GM23338 (cell line): ENCODE results near the gene DNAJC7. TPM values are rescaled to one million over a fixed set of nuclear protein-coding genes. Genes with fewer than 3 reads are reported as not detected.

Experiments used
- ATAC-seq: fragments of 200-7000 bp; cut with Tn5 transposase; 3 replicates; pipeline ENCODE4 v1.9.1; 2020
- DNase-seq: peaks from one replicate; pipeline ENCODE4 v3.0.0-alpha.2; 2015; ENCODE audit warnings: low spot score
- H2AFZ ChIP-seq: fragments of 200-600 bp; sonication (generic); 2 replicates; pipeline ENCODE4 v1.8.0; 2016; ENCODE audit warnings: antibody characterized with exemption, mild to moderate bottlenecking, moderate library complexity
- H3F3A ChIP-seq: fragments of 200-600 bp; sonication (generic); replicated peaks from 2 replicates; pipeline ENCODE4 v1.8.0; 2017; ENCODE audit warnings: antibody characterized with exemption, mixed run types, low read depth
- H3K27ac ChIP-seq: fragments of 200-600 bp; sonication (generic); 2 replicates; pipeline ENCODE4 v1.6.1; 2016; ENCODE audit warnings: low read depth
- H3K27me3 ChIP-seq: fragments of 200-600 bp; sonication (generic); 2 replicates; pipeline ENCODE4 v1.8.0; 2016; ENCODE audit warnings: mild to moderate bottlenecking, mixed run types, moderate library complexity; ENCODE audit not compliant: insufficient read depth
- H3K36me3 ChIP-seq: fragments of 200-600 bp; sonication (generic); 2 replicates; pipeline ENCODE4 v1.8.0; 2016; ENCODE audit warnings: mild to moderate bottlenecking; ENCODE audit not compliant: insufficient read depth
- H3K4me1 ChIP-seq: fragments of 200-600 bp; sonication (generic); 2 replicates; pipeline ENCODE4 v1.8.0; 2016; ENCODE audit warnings: mild to moderate bottlenecking, moderate library complexity; ENCODE audit not compliant: insufficient read depth
- H3K4me2 ChIP-seq: fragments of 200-600 bp; sonication (generic); 2 replicates; pipeline ENCODE4 v1.7.1; 2017; ENCODE audit warnings: mixed run types
- H3K4me3 ChIP-seq: fragments of 200-600 bp; sonication (generic); 2 replicates; pipeline ENCODE4 v1.6.1; 2016; ENCODE audit warnings: mixed run types
- H3K79me2 ChIP-seq: fragments of 200-600 bp; sonication (generic); replicated peaks from 2 replicates; pipeline ENCODE4 v1.8.0; 2017; ENCODE audit warnings: mild to moderate bottlenecking; ENCODE audit not compliant: insufficient read depth
- H3K9me2 ChIP-seq: fragments of 200-600 bp; sonication (generic); 2 replicates; pipeline ENCODE4 v1.8.0; 2017; ENCODE audit not compliant: insufficient read depth
- H4K20me1 ChIP-seq: fragments of 200-600 bp; sonication (generic); replicated peaks from 2 replicates; pipeline ENCODE4 v1.8.0; 2017; ENCODE audit warnings: mild to moderate bottlenecking; ENCODE audit not compliant: insufficient read depth
- H3K27ac Mint-ChIP-seq: 2 replicates; pipeline ENCODE4 v1.8.0; 2020; ENCODE audit warnings: inconsistent platforms, mild to moderate bottlenecking, moderate library complexity, mixed read lengths
- H3K27me3 Mint-ChIP-seq: 3 replicates; pipeline ENCODE4 v1.8.0; 2022; ENCODE audit warnings: low read depth, mild to moderate bottlenecking, moderate library complexity, mixed read lengths, inconsistent platforms; ENCODE audit not compliant: insufficient read depth, poor library complexity
- H3K36me3 Mint-ChIP-seq: 3 replicates; pipeline ENCODE4 v1.8.0; 2021; ENCODE audit warnings: low read depth, mild to moderate bottlenecking, inconsistent platforms, moderate library complexity, mixed read lengths
- H3K4me1 Mint-ChIP-seq: 3 replicates; pipeline ENCODE4 v1.8.0; 2020; ENCODE audit warnings: mild to moderate bottlenecking, inconsistent platforms, mixed read lengths
- H3K4me3 Mint-ChIP-seq: 3 replicates; pipeline ENCODE4 v1.8.0; 2021; ENCODE audit warnings: moderate library complexity, mild to moderate bottlenecking, inconsistent platforms, mixed read lengths
- H3K9me3 Mint-ChIP-seq: 3 replicates; pipeline ENCODE4 v1.8.0; 2020; ENCODE audit warnings: moderate library complexity, mild to moderate bottlenecking, inconsistent platforms, mixed read lengths
- CREB1 ChIP-seq: fragments of 250-450 bp; sonication (Bioruptor Pico); IDR thresholded peaks from 2 replicates; pipeline ENCODE4 v1.5.0; 2020; ENCODE audit warnings: low read depth, mild to moderate bottlenecking, moderate library complexity
- EZH2 ChIP-seq: fragments of 200-600 bp; sonication (generic); IDR thresholded peaks from one replicate; pipeline ENCODE4 v1.8.0; 2017; ENCODE audit warnings: antibody characterized with exemption, mild to moderate bottlenecking, low read depth; ENCODE audit not compliant: unreplicated experiment
- EZH2phosphoT487 ChIP-seq: fragments of 200-600 bp; sonication (generic); IDR thresholded peaks from one replicate; pipeline ENCODE4 v1.8.1; 2018; ENCODE audit warnings: antibody characterized with exemption; ENCODE audit not compliant: unreplicated experiment
- JUNB ChIP-seq: IDR thresholded peaks from one replicate; pipeline ENCODE4 v1.6.1; 2016; ENCODE audit warnings: antibody characterized with exemption; ENCODE audit not compliant: unreplicated experiment
- NANOG ChIP-seq: IDR thresholded peaks from 2 replicates; pipeline ENCODE4 v1.6.1; 2016; ENCODE audit warnings: antibody characterized with exemption, borderline replicate concordance
- POLR2AphosphoS5 ChIP-seq: IDR thresholded peaks from 2 replicates; pipeline ENCODE4 v1.6.1; 2016; ENCODE audit warnings: antibody characterized with exemption, low read depth
- STAT1 ChIP-seq: IDR thresholded peaks from one replicate; pipeline ENCODE4 v1.6.1; 2016; ENCODE audit warnings: antibody characterized with exemption; ENCODE audit not compliant: unreplicated experiment
- ZNF114 ChIP-seq: fragments of 250-450 bp; sonication (Bioruptor Pico); IDR thresholded peaks from 2 replicates; pipeline ENCODE4 v1.5.0; 2020; ENCODE audit warnings: mild to moderate bottlenecking, moderate library complexity
- ZNF331 ChIP-seq: fragments of 250-450 bp; sonication (Bioruptor Pico); IDR thresholded peaks from 2 replicates; pipeline ENCODE4 v1.5.0; 2020; ENCODE audit warnings: low read depth, mild to moderate bottlenecking, moderate library complexity
- polyA plus RNA-seq: library from polyadenylated mRNA; unstranded; fragments of >200 nt; fragmentation: Nextera tagmentation; extraction: Ambion mirVana; gene quantifications from 2 replicates; pipeline ENCODE4 v1.2.1, GENCODE V29; 2016
- total RNA-seq: library from RNA; depleted of rRNA; stranded (reverse); fragments of >200 nt; shearing (Covaris generic); gene quantifications from 2 replicates; pipeline ENCODE4 v1.2.3, GENCODE V29; 2014
- TF ChIP-seq, protein P1 (sequence below): fragments of 250-450 bp; sonication (Bioruptor Pico); IDR thresholded peaks from 2 replicates; pipeline ENCODE4 v1.5.0; 2020; ENCODE audit warnings: mild to moderate bottlenecking, moderate library complexity
- TF ChIP-seq, protein P2 (sequence below): IDR thresholded peaks from one replicate; pipeline ENCODE4 v1.6.1; 2018; ENCODE audit warnings: antibody characterized with exemption; ENCODE audit not compliant: unreplicated experiment
- TF ChIP-seq, protein P3 (sequence below), 2 experiments: fragments of 200-600 bp in 1 of 2; sonication (generic) in 1 of 2; conservative IDR thresholded peaks; 2 replicates each; pipeline versions ENCODE4 v1.5.1 to v1.6.1; 2016 to 2017; ENCODE audit warnings: antibody characterized with exemption in 2 of 2, low read depth in 2 of 2, mild to moderate bottlenecking in 2 of 2, moderate library complexity in 1 of 2
- TF ChIP-seq, protein P4 (sequence below): IDR thresholded peaks from 2 replicates; pipeline ENCODE4 v1.6.1; 2016; ENCODE audit warnings: antibody characterized with exemption

Gene DNAJC7
- total and polyA plus RNA-seq, 2 experiments from 2014 or later, result 139 to 141 TPM

DNA sequence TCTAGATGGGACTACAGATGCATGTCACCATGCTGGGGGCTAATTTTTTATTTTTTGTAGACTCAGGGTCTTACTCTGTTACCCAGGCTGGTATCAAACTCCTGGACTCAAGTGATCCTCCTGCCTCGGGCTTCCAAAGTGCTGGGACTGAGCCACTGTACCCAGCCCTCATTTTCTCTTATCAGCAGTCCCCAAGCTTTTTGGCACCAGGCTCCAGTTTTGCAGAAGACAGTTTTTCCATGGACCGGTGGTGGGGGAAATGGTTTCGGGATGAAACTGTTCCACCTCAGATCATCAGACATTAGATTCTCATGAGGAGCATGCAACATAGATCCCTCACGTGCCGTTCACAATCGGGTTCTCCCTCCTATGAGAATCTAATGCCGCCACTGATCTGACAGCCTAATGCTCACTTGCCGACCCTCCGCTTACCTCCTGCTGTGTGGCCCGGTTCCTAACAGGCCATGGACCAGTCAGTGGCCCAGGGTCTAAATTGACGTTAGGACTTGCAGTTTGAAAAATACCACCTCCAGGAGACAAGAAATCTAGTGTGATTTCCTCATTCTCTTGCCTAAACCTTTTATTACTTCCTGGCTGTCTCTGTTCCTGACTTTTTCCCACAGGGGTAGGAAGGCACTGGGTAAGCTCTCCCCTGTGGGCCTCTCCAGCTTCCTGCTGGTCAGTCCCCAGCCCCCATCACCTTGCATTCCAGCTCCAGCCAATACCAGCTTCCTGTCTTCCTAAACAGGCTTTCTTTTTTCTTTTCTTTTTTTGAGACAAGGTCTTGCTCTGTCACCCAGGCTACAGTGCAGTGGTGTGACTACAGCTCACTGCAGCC is 60.0 kb downstream of the DNAJC7 start:
- Histone ChIP-seq H3K27ac (peak overlapping the region; percentile 4; the same call in 1 of the 2 replicates), H3K79me2 (no peaks in the 10 kb centered on the region), H3K4me1 (peaks cover 19% of the 10 kb centered on the region), H3K4me3 (0 out of 2 replicates have a peak overlapping the region, but pooled peaks have one; percentile 10), H2AFZ (no peak overlapping the region), H3K27me3 (no peaks in the 10 kb centered on the region), H3K9me2 (no peaks in the 10 kb centered on the region), H4K20me1 (no peaks in the 10 kb centered on the region), H3K36me3 (no peaks in the 10 kb centered on the region), H3K4me2 (peak overlapping the region; percentile 46), H3F3A (peaks cover 10% of the 10 kb centered on the region; the same call in 1 of the 2 replicates)
- TF ChIP-seq, protein P1, sequence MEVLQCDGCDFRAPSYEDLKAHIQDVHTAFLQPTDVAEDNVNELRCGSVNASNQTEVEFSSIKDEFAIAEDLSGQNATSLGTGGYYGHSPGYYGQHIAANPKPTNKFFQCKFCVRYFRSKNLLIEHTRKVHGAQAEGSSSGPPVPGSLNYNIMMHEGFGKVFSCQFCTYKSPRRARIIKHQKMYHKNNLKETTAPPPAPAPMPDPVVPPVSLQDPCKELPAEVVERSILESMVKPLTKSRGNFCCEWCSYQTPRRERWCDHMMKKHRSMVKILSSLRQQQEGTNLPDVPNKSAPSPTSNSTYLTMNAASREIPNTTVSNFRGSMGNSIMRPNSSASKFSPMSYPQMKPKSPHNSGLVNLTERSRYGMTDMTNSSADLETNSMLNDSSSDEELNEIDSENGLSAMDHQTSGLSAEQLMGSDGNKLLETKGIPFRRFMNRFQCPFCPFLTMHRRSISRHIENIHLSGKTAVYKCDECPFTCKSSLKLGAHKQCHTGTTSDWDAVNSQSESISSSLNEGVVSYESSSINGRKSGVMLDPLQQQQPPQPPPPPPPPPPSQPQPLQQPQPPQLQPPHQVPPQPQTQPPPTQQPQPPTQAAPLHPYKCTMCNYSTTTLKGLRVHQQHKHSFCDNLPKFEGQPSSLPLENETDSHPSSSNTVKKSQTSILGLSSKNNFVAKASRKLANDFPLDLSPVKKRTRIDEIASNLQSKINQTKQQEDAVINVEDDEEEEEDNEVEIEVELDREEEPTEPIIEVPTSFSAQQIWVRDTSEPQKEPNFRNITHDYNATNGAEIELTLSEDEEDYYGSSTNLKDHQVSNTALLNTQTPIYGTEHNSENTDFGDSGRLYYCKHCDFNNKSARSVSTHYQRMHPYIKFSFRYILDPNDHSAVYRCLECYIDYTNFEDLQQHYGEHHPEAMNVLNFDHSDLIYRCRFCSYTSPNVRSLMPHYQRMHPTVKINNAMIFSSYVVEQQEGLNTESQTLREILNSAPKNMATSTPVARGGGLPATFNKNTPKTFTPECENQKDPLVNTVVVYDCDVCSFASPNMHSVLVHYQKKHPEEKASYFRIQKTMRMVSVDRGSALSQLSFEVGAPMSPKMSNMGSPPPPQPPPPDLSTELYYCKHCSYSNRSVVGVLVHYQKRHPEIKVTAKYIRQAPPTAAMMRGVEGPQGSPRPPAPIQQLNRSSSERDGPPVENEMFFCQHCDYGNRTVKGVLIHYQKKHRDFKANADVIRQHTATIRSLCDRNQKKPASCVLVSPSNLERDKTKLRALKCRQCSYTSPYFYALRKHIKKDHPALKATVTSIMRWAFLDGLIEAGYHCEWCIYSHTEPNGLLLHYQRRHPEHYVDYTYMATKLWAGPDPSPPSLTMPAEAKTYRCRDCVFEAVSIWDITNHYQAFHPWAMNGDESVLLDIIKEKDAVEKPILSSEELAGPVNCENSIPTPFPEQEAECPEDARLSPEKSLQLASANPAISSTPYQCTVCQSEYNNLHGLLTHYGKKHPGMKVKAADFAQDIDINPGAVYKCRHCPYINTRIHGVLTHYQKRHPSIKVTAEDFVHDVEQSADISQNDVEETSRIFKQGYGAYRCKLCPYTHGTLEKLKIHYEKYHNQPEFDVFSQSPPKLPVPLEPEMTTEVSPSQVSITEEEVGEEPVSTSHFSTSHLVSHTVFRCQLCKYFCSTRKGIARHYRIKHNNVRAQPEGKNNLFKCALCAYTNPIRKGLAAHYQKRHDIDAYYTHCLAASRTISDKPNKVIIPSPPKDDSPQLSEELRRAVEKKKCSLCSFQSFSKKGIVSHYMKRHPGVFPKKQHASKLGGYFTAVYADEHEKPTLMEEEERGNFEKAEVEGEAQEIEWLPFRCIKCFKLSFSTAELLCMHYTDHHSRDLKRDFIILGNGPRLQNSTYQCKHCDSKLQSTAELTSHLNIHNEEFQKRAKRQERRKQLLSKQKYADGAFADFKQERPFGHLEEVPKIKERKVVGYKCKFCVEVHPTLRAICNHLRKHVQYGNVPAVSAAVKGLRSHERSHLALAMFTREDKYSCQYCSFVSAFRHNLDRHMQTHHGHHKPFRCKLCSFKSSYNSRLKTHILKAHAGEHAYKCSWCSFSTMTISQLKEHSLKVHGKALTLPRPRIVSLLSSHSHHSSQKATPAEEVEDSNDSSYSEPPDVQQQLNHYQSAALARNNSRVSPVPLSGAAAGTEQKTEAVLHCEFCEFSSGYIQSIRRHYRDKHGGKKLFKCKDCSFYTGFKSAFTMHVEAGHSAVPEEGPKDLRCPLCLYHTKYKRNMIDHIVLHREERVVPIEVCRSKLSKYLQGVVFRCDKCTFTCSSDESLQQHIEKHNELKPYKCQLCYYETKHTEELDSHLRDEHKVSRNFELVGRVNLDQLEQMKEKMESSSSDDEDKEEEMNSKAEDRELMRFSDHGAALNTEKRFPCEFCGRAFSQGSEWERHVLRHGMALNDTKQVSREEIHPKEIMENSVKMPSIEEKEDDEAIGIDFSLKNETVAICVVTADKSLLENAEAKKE (CRISPR knock-in tag), result no peak
- TF ChIP-seq, protein P2, sequence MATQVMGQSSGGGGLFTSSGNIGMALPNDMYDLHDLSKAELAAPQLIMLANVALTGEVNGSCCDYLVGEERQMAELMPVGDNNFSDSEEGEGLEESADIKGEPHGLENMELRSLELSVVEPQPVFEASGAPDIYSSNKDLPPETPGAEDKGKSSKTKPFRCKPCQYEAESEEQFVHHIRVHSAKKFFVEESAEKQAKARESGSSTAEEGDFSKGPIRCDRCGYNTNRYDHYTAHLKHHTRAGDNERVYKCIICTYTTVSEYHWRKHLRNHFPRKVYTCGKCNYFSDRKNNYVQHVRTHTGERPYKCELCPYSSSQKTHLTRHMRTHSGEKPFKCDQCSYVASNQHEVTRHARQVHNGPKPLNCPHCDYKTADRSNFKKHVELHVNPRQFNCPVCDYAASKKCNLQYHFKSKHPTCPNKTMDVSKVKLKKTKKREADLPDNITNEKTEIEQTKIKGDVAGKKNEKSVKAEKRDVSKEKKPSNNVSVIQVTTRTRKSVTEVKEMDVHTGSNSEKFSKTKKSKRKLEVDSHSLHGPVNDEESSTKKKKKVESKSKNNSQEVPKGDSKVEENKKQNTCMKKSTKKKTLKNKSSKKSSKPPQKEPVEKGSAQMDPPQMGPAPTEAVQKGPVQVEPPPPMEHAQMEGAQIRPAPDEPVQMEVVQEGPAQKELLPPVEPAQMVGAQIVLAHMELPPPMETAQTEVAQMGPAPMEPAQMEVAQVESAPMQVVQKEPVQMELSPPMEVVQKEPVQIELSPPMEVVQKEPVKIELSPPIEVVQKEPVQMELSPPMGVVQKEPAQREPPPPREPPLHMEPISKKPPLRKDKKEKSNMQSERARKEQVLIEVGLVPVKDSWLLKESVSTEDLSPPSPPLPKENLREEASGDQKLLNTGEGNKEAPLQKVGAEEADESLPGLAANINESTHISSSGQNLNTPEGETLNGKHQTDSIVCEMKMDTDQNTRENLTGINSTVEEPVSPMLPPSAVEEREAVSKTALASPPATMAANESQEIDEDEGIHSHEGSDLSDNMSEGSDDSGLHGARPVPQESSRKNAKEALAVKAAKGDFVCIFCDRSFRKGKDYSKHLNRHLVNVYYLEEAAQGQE, result no peak
- TF ChIP-seq, protein P3, sequence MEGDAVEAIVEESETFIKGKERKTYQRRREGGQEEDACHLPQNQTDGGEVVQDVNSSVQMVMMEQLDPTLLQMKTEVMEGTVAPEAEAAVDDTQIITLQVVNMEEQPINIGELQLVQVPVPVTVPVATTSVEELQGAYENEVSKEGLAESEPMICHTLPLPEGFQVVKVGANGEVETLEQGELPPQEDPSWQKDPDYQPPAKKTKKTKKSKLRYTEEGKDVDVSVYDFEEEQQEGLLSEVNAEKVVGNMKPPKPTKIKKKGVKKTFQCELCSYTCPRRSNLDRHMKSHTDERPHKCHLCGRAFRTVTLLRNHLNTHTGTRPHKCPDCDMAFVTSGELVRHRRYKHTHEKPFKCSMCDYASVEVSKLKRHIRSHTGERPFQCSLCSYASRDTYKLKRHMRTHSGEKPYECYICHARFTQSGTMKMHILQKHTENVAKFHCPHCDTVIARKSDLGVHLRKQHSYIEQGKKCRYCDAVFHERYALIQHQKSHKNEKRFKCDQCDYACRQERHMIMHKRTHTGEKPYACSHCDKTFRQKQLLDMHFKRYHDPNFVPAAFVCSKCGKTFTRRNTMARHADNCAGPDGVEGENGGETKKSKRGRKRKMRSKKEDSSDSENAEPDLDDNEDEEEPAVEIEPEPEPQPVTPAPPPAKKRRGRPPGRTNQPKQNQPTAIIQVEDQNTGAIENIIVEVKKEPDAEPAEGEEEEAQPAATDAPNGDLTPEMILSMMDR (conservative IDR thresholded peaks at IDR 0.05; ENCODE audit: low read depth in 2 of 2), result no peak
- TF ChIP-seq EZH2phosphoT487 (no peak), NANOG (no peak), STAT1 (no peak), ZNF114 (CRISPR knock-in tag) (no peak), POLR2AphosphoS5 (no peak), EZH2 (no peak), CREB1 (CRISPR knock-in tag) (no peak), JUNB (no peak), ZNF331 (no peak)
- TF ChIP-seq, protein P4, sequence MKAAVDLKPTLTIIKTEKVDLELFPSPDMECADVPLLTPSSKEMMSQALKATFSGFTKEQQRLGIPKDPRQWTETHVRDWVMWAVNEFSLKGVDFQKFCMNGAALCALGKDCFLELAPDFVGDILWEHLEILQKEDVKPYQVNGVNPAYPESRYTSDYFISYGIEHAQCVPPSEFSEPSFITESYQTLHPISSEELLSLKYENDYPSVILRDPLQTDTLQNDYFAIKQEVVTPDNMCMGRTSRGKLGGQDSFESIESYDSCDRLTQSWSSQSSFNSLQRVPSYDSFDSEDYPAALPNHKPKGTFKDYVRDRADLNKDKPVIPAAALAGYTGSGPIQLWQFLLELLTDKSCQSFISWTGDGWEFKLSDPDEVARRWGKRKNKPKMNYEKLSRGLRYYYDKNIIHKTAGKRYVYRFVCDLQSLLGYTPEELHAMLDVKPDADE, result no peak
- DNase-seq, result peak; percentile 60
- H3K9me3 Mint-ChIP-seq, result no peaks in the 10 kb centered on the region; the same call in 2 of the 3 replicates
- peaks cover 12% of the 10 kb centered on the region for H3K27me3 Mint-ChIP-seq
- ATAC-seq, result peak; percentile 21
- peaks cover 22% of the 10 kb centered on the region for H3K4me1 Mint-ChIP-seq
- H3K27ac Mint-ChIP-seq, result peak overlapping the region; percentile 68
- H3K4me3 Mint-ChIP-seq, result peak overlapping the region; percentile 16; the same call in 1 of the 3 replicates
- H3K36me3 Mint-ChIP-seq, result peaks cover 10% of the 10 kb centered on the region; the same call in 1 of the 3 replicates
